ENCODE measurements around the gene CAPN14.
A peak's percentile ranks its signal among the peaks of the same experiment; 100 is the strongest.

The CAPN14 gene

GRCh38 chr2:31217465-31218200 is at the start of gene CAPN14:
Gene CAPN14 (minus strand): TSS chr2:31217515. CDS start chr2:31205447, 12,068 bp downstream.
- intact Hi-C loops (cut with DNase I): no loop called here

DNA sequence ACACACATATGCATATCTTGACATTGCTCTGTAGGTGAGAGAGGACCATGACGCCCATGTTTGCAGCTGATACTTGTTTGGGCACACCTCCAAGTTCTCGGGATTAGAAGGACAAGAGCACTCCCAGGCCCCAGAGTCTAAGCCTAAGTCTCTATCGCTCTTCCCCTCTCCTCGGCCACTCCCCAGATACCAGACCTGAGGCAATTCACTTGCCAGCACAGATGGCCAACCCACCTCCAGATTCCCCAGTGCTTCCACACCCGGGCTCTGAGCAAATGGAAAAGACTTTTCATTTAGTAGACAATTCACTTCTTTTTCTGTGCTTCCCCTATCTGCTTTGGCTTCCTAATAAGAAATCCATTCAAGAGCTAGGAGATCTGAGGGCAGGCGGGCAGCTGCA is 49.5 kb upstream of the CAPN14 start:
- no peak for DNase-seq
- intact Hi-C loops (cut with DNase I): no loop called here

More at GRCh38 chr2:31217465-31218200, at the start of gene CAPN14:
- no peak for DNase-seq

GRCh38 chr2:31265234-31265633 is 47.9 kb upstream of the CAPN14 start:
- intact Hi-C loops (cut with DNase I): no loop called here
- no peak for DNase-seq

DNA sequence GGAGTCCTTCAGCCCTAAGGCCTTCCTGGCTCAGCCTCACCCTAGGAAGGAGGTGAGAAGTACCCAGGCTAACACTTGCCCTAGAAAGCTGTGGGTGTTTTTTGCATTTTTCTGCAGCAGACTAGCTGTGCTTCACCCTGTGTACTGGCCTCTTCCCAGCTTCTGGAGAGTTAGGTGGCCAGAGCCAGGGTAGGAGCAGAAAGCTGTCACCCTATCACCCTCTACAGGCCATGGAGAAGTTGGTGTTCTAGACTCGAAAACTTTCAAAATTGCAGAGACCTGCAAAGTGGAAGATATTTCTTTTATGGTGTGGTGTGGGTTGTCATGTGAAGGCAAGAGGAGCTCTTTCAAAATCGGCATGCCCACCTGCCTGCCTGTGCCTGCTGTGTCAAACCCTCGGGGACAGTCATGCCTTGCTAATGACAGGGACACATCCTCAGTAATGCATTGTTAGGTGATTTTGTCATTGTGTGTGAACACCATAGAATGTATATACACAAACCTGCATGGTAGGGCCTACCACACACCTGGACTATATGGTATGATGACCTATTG is 46.4 kb upstream of the CAPN14 start:
- DNase-seq: peak in 5 of 42 donors; percentile 32 to 53 (median 39)
- intact Hi-C loops (cut with DNase I): no loop called here

DNA sequence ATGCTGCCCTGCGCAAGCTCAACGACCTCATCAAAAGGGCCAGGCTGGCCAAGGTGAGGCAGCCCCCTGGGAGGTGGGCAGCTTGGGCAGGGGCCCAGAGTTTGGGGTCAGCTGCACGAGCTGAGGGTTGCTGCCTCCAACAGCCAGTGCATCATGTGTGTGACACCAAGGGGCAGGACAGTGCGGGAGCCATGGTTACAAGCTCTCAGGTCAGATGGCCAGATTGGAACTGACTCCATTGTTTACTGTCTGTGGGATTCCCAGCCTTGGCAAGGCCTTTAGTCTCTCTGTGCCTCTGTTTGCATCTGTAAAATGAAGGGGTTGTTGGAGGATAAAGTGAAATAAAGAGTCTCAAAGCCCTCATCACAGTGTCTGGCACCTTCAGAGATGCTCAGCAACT is 43.6 kb upstream of the CAPN14 start:
- intact Hi-C loops (cut with DNase I): no loop called here
- DNase-seq: peak in 26 of 42 donors; percentile 13 to 77 (median 50)

GRCh38 chr2:31259075-31259474 is 41.8 kb upstream of the CAPN14 start:
- intact Hi-C loops (cut with DNase I): loop anchor here (10.0 kb wide), 1 partner anchor 76 kb away; no protein-coding TSS in a partner anchor
- DNase-seq: no peak

DNA sequence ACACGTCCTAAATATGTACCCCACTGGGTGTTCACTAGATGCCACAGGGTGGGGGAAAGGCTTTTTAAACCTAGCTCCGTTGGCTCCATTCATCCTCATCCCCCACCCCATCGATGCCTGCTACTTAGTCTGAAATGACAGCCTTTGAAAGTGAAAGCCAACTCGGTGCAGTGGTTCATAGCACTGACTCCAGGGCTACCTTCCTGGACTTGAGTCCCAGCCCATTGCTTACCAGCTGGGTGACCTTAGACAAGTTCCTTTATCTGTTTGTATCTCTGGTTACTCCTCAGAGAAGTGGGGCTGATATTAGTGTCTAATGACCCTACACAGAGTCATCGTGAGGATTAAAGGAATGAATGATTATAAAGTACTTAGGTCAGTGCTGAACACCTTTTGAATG is 41.0 kb upstream of the CAPN14 start:
- no peak for DNase-seq
- intact Hi-C loops (cut with DNase I): loop anchor here (10.0 kb wide), 1 partner anchor 76 kb away; no protein-coding TSS in a partner anchor

- DNase-seq: no peak
- intact Hi-C loops (cut with DNase I): loop anchor here (10.0 kb wide), 1 partner anchor 78 kb away; no protein-coding TSS in a partner anchor
Measured at GRCh38 chr2:31256611-31257382, 39.5 kb upstream of the CAPN14 start.

- intact Hi-C loops (cut with DNase I): loop anchor here (10.0 kb wide), 1 partner anchor 79 kb away; no protein-coding TSS in a partner anchor
Measured at GRCh38 chr2:31255911-31256571, 38.7 kb upstream of the CAPN14 start.

GRCh38 chr2:31254237-31255203 is 37.2 kb upstream of the CAPN14 start:
- DNase-seq: no peak
- intact Hi-C loops (cut with DNase I): loop anchor here (10.0 kb wide), 1 partner anchor 80 kb away; no protein-coding TSS in a partner anchor

More at GRCh38 chr2:31255911-31256571, 38.7 kb upstream of the CAPN14 start:
- DNase-seq: no peak

GRCh38 chr2:31253356-31254131 is 36.2 kb upstream of the CAPN14 start:
- intact Hi-C loops (cut with DNase I): loop anchor here (10.0 kb wide), 1 partner anchor 81 kb away; no protein-coding TSS in a partner anchor
- DNase-seq: no peak

- intact Hi-C loops (cut with DNase I): loop anchor here (10.0 kb wide), 1 partner anchor 83 kb away; no protein-coding TSS in a partner anchor
- DNase-seq: no peak
Measured at GRCh38 chr2:31251851-31252250, 34.5 kb upstream of the CAPN14 start.

DNA sequence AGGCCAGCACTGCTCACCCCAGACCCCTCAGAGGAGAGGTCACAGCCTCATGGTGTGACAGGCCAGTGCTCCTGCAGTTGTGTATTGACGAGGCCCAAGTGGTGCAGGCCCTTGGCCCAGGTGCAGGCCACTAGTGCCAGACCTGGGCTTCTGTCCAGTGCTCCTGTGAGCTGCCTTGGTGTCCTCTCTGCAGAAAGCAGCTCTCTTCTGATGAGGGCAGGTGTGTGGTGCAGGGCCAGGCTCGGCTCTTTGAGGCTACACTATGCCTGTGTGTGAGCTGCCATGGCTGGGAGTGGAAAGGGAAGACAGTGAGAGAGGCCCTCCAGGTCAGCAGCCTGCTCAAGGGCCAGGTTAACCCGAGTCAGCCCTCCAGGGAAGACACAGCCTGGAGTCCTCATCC is 33.7 kb upstream of the CAPN14 start:
- intact Hi-C loops (cut with DNase I): loop anchor here (10.0 kb wide), 1 partner anchor 84 kb away; no protein-coding TSS in a partner anchor
- DNase-seq: no peak

- intact Hi-C loops (cut with DNase I): no loop called here
- peak in 1 of 42 donors; percentile 21 for DNase-seq
Measured at GRCh38 chr2:31249009-31249690, 31.8 kb upstream of the CAPN14 start.

- intact Hi-C loops (cut with DNase I): no loop called here
- DNase-seq: peak in 1 of 42 donors; percentile 8
Measured at GRCh38 chr2:31248139-31248538, 30.8 kb upstream of the CAPN14 start.

- peak in 1 of 42 donors; percentile 18 for DNase-seq
- intact Hi-C loops (cut with DNase I): no loop called here
Measured at GRCh38 chr2:31247711-31248110, 30.4 kb upstream of the CAPN14 start.

Data from head of caudate nucleus (tissue), 42 donors.